22Rv1 (cell line): ENCODE measurements around the gene MYLK.

Experiments used
- CTCF ChIP-seq: fragments of 450-650 bp; IDR thresholded peaks from 2 replicates; pipeline ENCODE4 v1.5.1; 2017; ENCODE audit warnings: mild to moderate bottlenecking
- ZFX ChIP-seq: fragments of 450-650 bp; IDR thresholded peaks from 2 replicates; pipeline ENCODE4 v1.6.1; 2017; ENCODE audit warnings: antibody characterized with exemption, borderline replicate concordance

- TF ChIP-seq CTCF (no peak), ZFX (no peak)
These were observed 200.5 kb downstream of the MYLK start for GRCh38 chr3:123683505-123684154.
